ENCODE measurements around the gene AHNAK2. TPM values are rescaled to one million over a fixed set of nuclear protein-coding genes. Genes with fewer than 3 reads are reported as not detected.
A peak's percentile ranks its signal among the peaks of the same experiment; 100 is the strongest.

Gene AHNAK2
- total and polyA plus RNA-seq, 2 donors (not counting 1 experiment from before 2014, with no cell fraction given) = 6.6 to 106 TPM

DNA sequence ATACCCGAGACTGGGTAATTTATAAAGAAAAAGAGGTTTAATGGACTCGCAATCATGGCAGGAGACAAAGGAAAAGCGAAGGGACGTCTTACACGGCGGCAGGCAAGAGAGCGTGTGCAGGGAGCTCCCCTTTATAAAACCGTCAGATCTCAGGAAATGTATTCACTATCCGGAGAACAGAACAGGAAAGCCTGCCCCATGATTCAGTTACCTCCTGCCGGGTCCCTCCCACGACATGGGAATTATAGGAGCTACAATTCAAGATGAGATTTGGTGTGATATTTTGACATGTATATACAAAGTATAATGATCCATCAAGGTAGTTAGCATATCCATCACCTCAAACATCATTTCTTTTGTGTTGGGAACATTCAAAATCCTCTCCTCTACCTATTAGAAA is 45.0 kb upstream of the AHNAK2 start:
- H3K27ac ChIP-seq (ENCODE audit: insufficient read depth, low read length) = no peak overlapping the region
- H3K4me2 ChIP-seq (ENCODE audit: extremely low read depth, insufficient read depth, low read length) = no peak overlapping the region
- H3K9ac ChIP-seq (ENCODE audit: insufficient read depth, low read length) = no peak overlapping the region
- H4K20me1 ChIP-seq (ENCODE audit: control insufficient read depth, extremely low read depth, insufficient read depth, low read length) = no peaks in the 10 kb centered on the region
- no peaks in the 10 kb centered on the region for H3K27me3 ChIP-seq (ENCODE audit: control insufficient read depth, insufficient read depth, low read length)
- peaks cover 30% of the 10 kb centered on the region for H3K79me2 ChIP-seq (ENCODE audit: control insufficient read depth, insufficient read depth, low read length)
- no peaks in the 10 kb centered on the region for H3K9me3 ChIP-seq (ENCODE audit: control insufficient read depth, insufficient read depth, low read depth, low read length)
- TF ChIP-seq EZH2 (IDR thresholded peaks at IDR 0.05; ENCODE audit: low read length, missing control alignments) = no peak
- no peak for TF ChIP-seq CTCF (conservative IDR thresholded peaks at IDR 0.05 in 1 of 2, IDR thresholded peaks at IDR 0.05 in 1 of 2; ENCODE audit: low read depth in 1 of 2, low read length in 2 of 2)
- H3K4me3 ChIP-seq (replicated peaks in 1 of 4; ENCODE audit: control extremely low read depth in 1 of 4, insufficient read depth in 1 of 4, low read depth in 3 of 4, low read length in 4 of 4) = no peak overlapping the region
- H3K36me3 ChIP-seq (ENCODE audit: control insufficient read depth, insufficient read depth, low read length) = peaks cover 3% of the 10 kb centered on the region
- H3K4me1 ChIP-seq (ENCODE audit: control insufficient read depth, extremely low read depth, insufficient read depth, low read length) = peaks cover 14% of the 10 kb centered on the region
- H2AFZ ChIP-seq (ENCODE audit: low read length) = no peak overlapping the region
- peak in 1 of 2 donors; percentile 44 for DNase-seq (ENCODE audit: low read depth in 2 of 2)

DNA sequence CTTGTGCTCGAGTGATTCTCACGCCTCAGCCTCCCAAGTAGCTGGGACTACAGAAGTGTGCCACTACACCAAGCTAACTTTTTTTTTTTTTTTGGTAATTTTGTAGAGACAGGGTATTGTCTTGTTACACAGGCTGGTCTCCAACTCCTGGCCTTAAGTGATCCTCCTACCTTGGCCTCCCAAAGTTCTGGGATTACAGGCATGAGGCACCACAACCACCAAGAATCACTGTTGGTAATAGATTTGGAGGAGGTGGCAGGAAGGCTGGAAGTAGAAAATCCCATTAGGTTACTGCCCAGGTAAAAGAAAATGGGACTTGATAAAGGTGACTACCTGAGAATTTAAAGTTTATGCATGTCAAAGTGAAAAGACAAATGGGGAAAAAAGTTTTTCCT is 44.1 kb upstream of the AHNAK2 start:
- no peaks in the 10 kb centered on the region for H3K27me3 ChIP-seq (ENCODE audit: control insufficient read depth, insufficient read depth, low read length)
- peak overlapping the region; percentile 41 for H3K27ac ChIP-seq (ENCODE audit: insufficient read depth, low read length)
- peak overlapping the region; percentile 43 to 94 (median 76) for H3K4me3 ChIP-seq (replicated peaks in 1 of 4; ENCODE audit: control extremely low read depth in 1 of 4, insufficient read depth in 1 of 4, low read depth in 3 of 4, low read length in 4 of 4)
- H2AFZ ChIP-seq (ENCODE audit: low read length) = no peak overlapping the region
- TF ChIP-seq EZH2 (IDR thresholded peaks at IDR 0.05; ENCODE audit: low read length, missing control alignments) = no peak
- TF ChIP-seq CTCF (conservative IDR thresholded peaks at IDR 0.05 in 1 of 2, IDR thresholded peaks at IDR 0.05 in 1 of 2; ENCODE audit: low read depth in 1 of 2, low read length in 2 of 2) = no peak
- peaks cover 38% of the 10 kb centered on the region for H3K79me2 ChIP-seq (ENCODE audit: control insufficient read depth, insufficient read depth, low read length)
- DNase-seq (ENCODE audit: low read depth in 2 of 2) = no peak
- no peak overlapping the region for H3K9ac ChIP-seq (ENCODE audit: insufficient read depth, low read length)
- H3K9me3 ChIP-seq (ENCODE audit: control insufficient read depth, insufficient read depth, low read depth, low read length) = no peaks in the 10 kb centered on the region
- peaks cover 14% of the 10 kb centered on the region for H3K4me1 ChIP-seq (ENCODE audit: control insufficient read depth, extremely low read depth, insufficient read depth, low read length)
- no peaks in the 10 kb centered on the region for H4K20me1 ChIP-seq (ENCODE audit: control insufficient read depth, extremely low read depth, insufficient read depth, low read length)
- peak overlapping the region; percentile 65 for H3K4me2 ChIP-seq (ENCODE audit: extremely low read depth, insufficient read depth, low read length)
- peaks cover 3% of the 10 kb centered on the region for H3K36me3 ChIP-seq (ENCODE audit: control insufficient read depth, insufficient read depth, low read length)

DNA sequence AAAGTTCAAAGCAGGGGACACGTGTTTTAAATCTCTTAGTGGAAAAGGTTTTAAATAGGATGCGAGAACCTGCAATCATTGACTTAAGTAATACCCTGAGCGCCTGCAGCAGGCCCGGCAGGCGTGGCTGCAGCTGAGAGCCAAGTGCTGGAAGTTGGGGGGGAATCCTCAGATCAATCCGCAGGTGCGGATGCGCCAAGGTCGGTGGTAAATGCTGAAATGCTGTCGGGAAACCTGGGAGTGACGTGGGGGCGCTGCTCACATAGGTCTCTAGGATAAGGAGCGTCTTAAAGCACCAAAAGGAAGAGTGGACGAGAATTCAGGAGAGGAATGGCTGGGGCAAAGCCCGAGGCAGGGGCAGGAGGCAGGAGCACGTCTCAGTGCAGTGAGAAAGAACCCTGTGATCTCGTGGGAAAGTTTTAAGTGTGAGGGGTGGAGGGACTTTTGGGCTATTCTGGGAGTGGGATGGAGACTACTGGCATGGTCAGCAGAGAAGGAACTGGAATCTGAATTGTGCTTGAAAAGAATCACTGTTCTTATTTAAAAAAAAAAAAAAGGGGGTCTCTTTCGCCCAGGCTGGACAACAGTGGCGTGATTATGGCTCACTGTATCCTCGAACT is 43.6 kb upstream of the AHNAK2 start:
- peak; percentile 43 to 54 for DNase-seq (ENCODE audit: low read depth in 2 of 2)
- no peaks in the 10 kb centered on the region for H3K9me3 ChIP-seq (ENCODE audit: control insufficient read depth, insufficient read depth, low read depth, low read length)
- H3K9ac ChIP-seq (ENCODE audit: insufficient read depth, low read length) = peak overlapping the region; percentile 74
- H3K4me2 ChIP-seq (ENCODE audit: extremely low read depth, insufficient read depth, low read length) = peak overlapping the region; percentile 65
- peak overlapping the region; percentile 43 to 94 (median 76) for H3K4me3 ChIP-seq (replicated peaks in 1 of 4; ENCODE audit: control extremely low read depth in 1 of 4, insufficient read depth in 1 of 4, low read depth in 3 of 4, low read length in 4 of 4)
- peak overlapping the region; percentile 41 for H3K27ac ChIP-seq (ENCODE audit: insufficient read depth, low read length)
- H4K20me1 ChIP-seq (ENCODE audit: control insufficient read depth, extremely low read depth, insufficient read depth, low read length) = no peaks in the 10 kb centered on the region
- H3K79me2 ChIP-seq (ENCODE audit: control insufficient read depth, insufficient read depth, low read length) = peaks cover 43% of the 10 kb centered on the region
- H3K36me3 ChIP-seq (ENCODE audit: control insufficient read depth, insufficient read depth, low read length) = peaks cover 3% of the 10 kb centered on the region
- H2AFZ ChIP-seq (ENCODE audit: low read length) = peak overlapping the region; percentile 32
- no peak for TF ChIP-seq CTCF (conservative IDR thresholded peaks at IDR 0.05 in 1 of 2, IDR thresholded peaks at IDR 0.05 in 1 of 2; ENCODE audit: low read depth in 1 of 2, low read length in 2 of 2)
- TF ChIP-seq EZH2 (IDR thresholded peaks at IDR 0.05; ENCODE audit: low read length, missing control alignments) = no peak
- peaks cover 14% of the 10 kb centered on the region for H3K4me1 ChIP-seq (ENCODE audit: control insufficient read depth, extremely low read depth, insufficient read depth, low read length)
- H3K27me3 ChIP-seq (ENCODE audit: control insufficient read depth, insufficient read depth, low read length) = no peaks in the 10 kb centered on the region

Data from fibroblast of lung (primary cell).